Chondrocyte (in vitro differentiated cells): Measurements from ENCODE around the gene ADAT1. TPM values are rescaled to one million over a fixed set of nuclear protein-coding genes. Genes with fewer than 3 reads are reported as not detected.

ENCODE experiments used
- DNase-seq: peaks from one replicate; pipeline ENCODE4 v3.0.0; 2021; ENCODE audit warnings: mixed read lengths, low spot score
- H3K27ac Mint-ChIP-seq: one replicate; pipeline ENCODE4 v1.8.0; 2021; ENCODE audit warnings: mild to moderate bottlenecking, moderate library complexity, mixed read lengths; ENCODE audit not compliant: unreplicated experiment
- H3K27me3 Mint-ChIP-seq: 2 replicates; pipeline ENCODE4 v1.8.0; 2021; ENCODE audit warnings: low read depth, mixed read lengths
- H3K36me3 Mint-ChIP-seq: 2 replicates; pipeline ENCODE4 v1.8.0; 2021; ENCODE audit warnings: low read depth, mixed read lengths
- H3K4me1 Mint-ChIP-seq: 2 replicates; pipeline ENCODE4 v1.8.0; 2021; ENCODE audit warnings: low read depth, mild to moderate bottlenecking, mixed read lengths
- H3K4me3 Mint-ChIP-seq: one replicate; pipeline ENCODE4 v1.8.0; 2021; ENCODE audit warnings: mild to moderate bottlenecking, moderate library complexity, mixed read lengths; ENCODE audit not compliant: unreplicated experiment
- H3K9me3 Mint-ChIP-seq: 2 replicates; pipeline ENCODE4 v1.8.0; 2021; ENCODE audit warnings: low read depth, mixed read lengths
- CTCF ChIP-seq: fragments of 200-600 bp; sonication (generic); IDR thresholded peaks from 2 replicates; pipeline ENCODE4 v1.5.0; 2021; ENCODE audit warnings: antibody characterized with exemption, mild to moderate bottlenecking, moderate library complexity
- total RNA-seq: library from RNA; stranded (reverse); gene quantifications from 3 replicates; pipeline ENCODE4 v1.2.1, GENCODE V29; 2021

Gene ADAT1
- total RNA-seq, 1 donor from 2014 or later: 49.3 TPM

GRCh38 chr16:75615619-75616018 lies 7.5 kb downstream of the ADAT1 start:
- H3K9me3 Mint-ChIP-seq: no peaks in the 10 kb centered on the region
- H3K4me1 Mint-ChIP-seq: peaks cover 5% of the 10 kb centered on the region
- H3K27me3 Mint-ChIP-seq: no peaks in the 10 kb centered on the region

GRCh38 chr16:75614066-75614897 lies 8.8 kb downstream of the ADAT1 start:
- Mint-ChIP-seq H3K27ac (no peak overlapping the region), H3K4me3 (no peak overlapping the region), H3K27me3 (no peaks in the 10 kb centered on the region), H3K9me3 (no peaks in the 10 kb centered on the region), H3K4me1 (no peaks in the 10 kb centered on the region), H3K36me3 (peaks cover 29% of the 10 kb centered on the region)
- no peak for DNase-seq
- TF ChIP-seq CTCF: no peak

More at GRCh38 chr16:75615619-75616018, 7.5 kb downstream of the ADAT1 start:
- no peak for TF ChIP-seq CTCF
- Mint-ChIP-seq H3K27ac (no peak overlapping the region), H3K36me3 (peaks cover 32% of the 10 kb centered on the region), H3K4me3 (no peak overlapping the region)
- no peak for DNase-seq

- H3K4me3 Mint-ChIP-seq: no peak overlapping the region
- no peak for TF ChIP-seq CTCF
- H3K4me1 Mint-ChIP-seq: no peaks in the 10 kb centered on the region
- no peak overlapping the region for H3K27ac Mint-ChIP-seq
- no peaks in the 10 kb centered on the region for H3K9me3 Mint-ChIP-seq
- peaks cover 37% of the 10 kb centered on the region for H3K36me3 Mint-ChIP-seq
- DNase-seq: no peak
- H3K27me3 Mint-ChIP-seq: no peaks in the 10 kb centered on the region
Observed at GRCh38 chr16:75606507-75606906, 16.6 kb downstream of the ADAT1 start.

- TF ChIP-seq CTCF: no peak
Observed at GRCh38 chr16:75603241-75603640, 19.8 kb downstream of the ADAT1 start.

GRCh38 chr16:75599452-75600277 lies 23.4 kb downstream of the ADAT1 start:
- TF ChIP-seq CTCF: no peak
- no peak for DNase-seq

More at GRCh38 chr16:75603241-75603640, 19.8 kb downstream of the ADAT1 start:
- Mint-ChIP-seq H3K4me3 (no peak overlapping the region), H3K9me3 (no peaks in the 10 kb centered on the region), H3K27me3 (no peaks in the 10 kb centered on the region), H3K36me3 (peaks cover 46% of the 10 kb centered on the region), H3K4me1 (no peaks in the 10 kb centered on the region), H3K27ac (no peak overlapping the region)
- no peak for DNase-seq

More at GRCh38 chr16:75599452-75600277, 23.4 kb downstream of the ADAT1 start:
- Mint-ChIP-seq H3K4me1 (no peaks in the 10 kb centered on the region), H3K4me3 (no peak overlapping the region), H3K27me3 (no peaks in the 10 kb centered on the region), H3K36me3 (peaks cover 47% of the 10 kb centered on the region), H3K9me3 (peaks cover 12% of the 10 kb centered on the region), H3K27ac (no peak overlapping the region)
